ENCODE data around the gene HHAT. TPM values are rescaled to one million over a fixed set of nuclear protein-coding genes. Genes with fewer than 3 reads are reported as not detected.

The HHAT gene
- polyA plus RNA-seq, 3 donors, result 1.1 to 1.6 (median 1.5) TPM

DNA sequence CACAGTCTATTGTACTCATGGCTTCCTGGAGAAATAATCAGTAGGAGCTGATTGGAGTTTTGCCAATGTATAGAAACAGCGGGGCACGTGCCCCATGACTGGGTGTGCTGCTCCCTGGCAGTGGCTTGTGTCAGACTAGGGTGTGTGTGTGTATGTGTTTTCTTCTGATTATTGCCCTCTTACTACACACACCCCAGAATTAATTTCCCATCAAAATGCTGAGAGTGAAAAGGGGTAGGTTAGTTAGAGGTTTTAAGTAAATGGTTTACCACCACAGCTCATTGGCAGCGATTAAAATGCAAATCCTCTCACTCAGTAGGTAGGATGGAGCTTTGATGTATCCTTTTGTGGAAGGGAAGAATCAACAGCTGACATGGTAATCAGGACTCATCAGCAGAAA lies 29.9 kb downstream of the HHAT start:
- Mint-ChIP-seq H3K27ac (no peak overlapping the region), H3K27me3 (ENCODE audit: low read depth in 3 of 3) (peaks cover 0 to 2% (median 0%) of the 10 kb centered on the region in 3 donors), H3K36me3 (no peaks in the 10 kb centered on the region), H3K9me3 (peaks cover 0 to 3% (median 0%) of the 10 kb centered on the region in 7 donors), H3K4me1 (no peaks in the 10 kb centered on the region), H3K4me3 (no peak overlapping the region)
- Histone ChIP-seq H3K27me3 (ENCODE audit: control insufficient read depth in 2 of 2, insufficient read depth in 2 of 2, low read length in 2 of 2) (no peaks in the 10 kb centered on the region), H3K9ac (ENCODE audit: insufficient read depth, low read length, poor library complexity, severe bottlenecking) (no peak overlapping the region), H3K79me2 (ENCODE audit: insufficient read depth, low read length) (no peaks in the 10 kb centered on the region), H2AFZ (ENCODE audit: insufficient read depth, low read depth, low read length, poor library complexity, severe bottlenecking) (no peak overlapping the region), H3K9me3 (replicated peaks in 1 of 2; ENCODE audit: control insufficient read depth in 1 of 2, insufficient read depth in 1 of 2, low read length in 2 of 2) (no peaks in the 10 kb centered on the region), H3K4me3 (replicated peaks in 1 of 3; ENCODE audit: low read depth in 2 of 3, low read length in 3 of 3) (no peak overlapping the region), H3K4me2 (replicated peaks; ENCODE audit: extremely low read depth, low read length, poor library complexity, severe bottlenecking) (no peak overlapping the region), H3K27ac (ENCODE audit: low read depth in 1 of 2, low read length in 2 of 2) (no peak overlapping the region), H3K36me3 (replicated peaks in 1 of 2; ENCODE audit: control insufficient read depth in 1 of 2, insufficient read depth in 2 of 2, low read length in 2 of 2) (no peaks in the 10 kb centered on the region), H3K4me1 (ENCODE audit: control insufficient read depth in 1 of 2, insufficient read depth in 2 of 2, low read length in 2 of 2) (no peaks in the 10 kb centered on the region), H4K20me1 (ENCODE audit: insufficient read depth, low read length) (no peaks in the 10 kb centered on the region)
- DNase-seq, result no peak
- intact Hi-C loops (cut with micrococcal nuclease), result no loop called here
- WGBS (ENCODE audit: insufficient coverage), result no CpG with 5 or more reads among the region's 3 CpGs
- TF ChIP-seq, protein P1, sequence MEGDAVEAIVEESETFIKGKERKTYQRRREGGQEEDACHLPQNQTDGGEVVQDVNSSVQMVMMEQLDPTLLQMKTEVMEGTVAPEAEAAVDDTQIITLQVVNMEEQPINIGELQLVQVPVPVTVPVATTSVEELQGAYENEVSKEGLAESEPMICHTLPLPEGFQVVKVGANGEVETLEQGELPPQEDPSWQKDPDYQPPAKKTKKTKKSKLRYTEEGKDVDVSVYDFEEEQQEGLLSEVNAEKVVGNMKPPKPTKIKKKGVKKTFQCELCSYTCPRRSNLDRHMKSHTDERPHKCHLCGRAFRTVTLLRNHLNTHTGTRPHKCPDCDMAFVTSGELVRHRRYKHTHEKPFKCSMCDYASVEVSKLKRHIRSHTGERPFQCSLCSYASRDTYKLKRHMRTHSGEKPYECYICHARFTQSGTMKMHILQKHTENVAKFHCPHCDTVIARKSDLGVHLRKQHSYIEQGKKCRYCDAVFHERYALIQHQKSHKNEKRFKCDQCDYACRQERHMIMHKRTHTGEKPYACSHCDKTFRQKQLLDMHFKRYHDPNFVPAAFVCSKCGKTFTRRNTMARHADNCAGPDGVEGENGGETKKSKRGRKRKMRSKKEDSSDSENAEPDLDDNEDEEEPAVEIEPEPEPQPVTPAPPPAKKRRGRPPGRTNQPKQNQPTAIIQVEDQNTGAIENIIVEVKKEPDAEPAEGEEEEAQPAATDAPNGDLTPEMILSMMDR (IDR thresholded peaks at IDR 0.05), result no peak

GRCh38 chr1:210359255-210359654 lies 30.6 kb downstream of the HHAT start:
- Mint-ChIP-seq H3K9me3 (peaks cover 0 to 3% (median 0%) of the 10 kb centered on the region in 7 donors), H3K4me3 (no peak overlapping the region), H3K27me3 (ENCODE audit: low read depth in 3 of 3) (peaks cover 0 to 2% (median 0%) of the 10 kb centered on the region in 3 donors), H3K36me3 (no peaks in the 10 kb centered on the region), H3K27ac (no peak overlapping the region), H3K4me1 (no peaks in the 10 kb centered on the region)
- H3K4me2 ChIP-seq (replicated peaks; ENCODE audit: extremely low read depth, low read length, poor library complexity, severe bottlenecking), result no peak overlapping the region
- no peak overlapping the region for H3K4me3 ChIP-seq (replicated peaks in 1 of 3; ENCODE audit: low read depth in 2 of 3, low read length in 3 of 3)
- H3K4me1 ChIP-seq (ENCODE audit: control insufficient read depth in 1 of 2, insufficient read depth in 2 of 2, low read length in 2 of 2), result no peaks in the 10 kb centered on the region
- no peaks in the 10 kb centered on the region for H3K79me2 ChIP-seq (ENCODE audit: insufficient read depth, low read length)
- no peaks in the 10 kb centered on the region for H3K9me3 ChIP-seq (replicated peaks in 1 of 2; ENCODE audit: control insufficient read depth in 1 of 2, insufficient read depth in 1 of 2, low read length in 2 of 2)
- no peaks in the 10 kb centered on the region for H3K27me3 ChIP-seq (ENCODE audit: control insufficient read depth in 2 of 2, insufficient read depth in 2 of 2, low read length in 2 of 2)
- no peaks in the 10 kb centered on the region for H3K36me3 ChIP-seq (replicated peaks in 1 of 2; ENCODE audit: control insufficient read depth in 1 of 2, insufficient read depth in 2 of 2, low read length in 2 of 2)
- intact Hi-C loops (cut with micrococcal nuclease), result no loop called here
- WGBS (ENCODE audit: insufficient coverage), result 86% methylated on average over 3 of the region's 3 CpGs
- no peak overlapping the region for H2AFZ ChIP-seq (ENCODE audit: insufficient read depth, low read depth, low read length, poor library complexity, severe bottlenecking)
- H3K27ac ChIP-seq (ENCODE audit: low read depth in 1 of 2, low read length in 2 of 2), result no peak overlapping the region
- H4K20me1 ChIP-seq (ENCODE audit: insufficient read depth, low read length), result no peaks in the 10 kb centered on the region
- no peak for DNase-seq
- no peak overlapping the region for H3K9ac ChIP-seq (ENCODE audit: insufficient read depth, low read length, poor library complexity, severe bottlenecking)
- TF ChIP-seq, protein P1 (IDR thresholded peaks at IDR 0.05), result no peak
